RWPE2 (cell line): Measurements from ENCODE around the gene NCL.
A peak's percentile ranks its signal among the peaks of the same experiment; 100 is the strongest.
"Not testable (repeated sequence)": the region's sequence is repeated elsewhere in the genome, so short reads cannot be mapped to it uniquely, and the experiment has no call there.

Experiments
- ATAC-seq: fragments of 200-7000 bp; cut with Tn5 transposase; 3 replicates; pipeline ENCODE4 v1.9.1; 2021; ENCODE audit warnings: low read depth
- DNase-seq: peaks from one replicate; pipeline ENCODE4 v3.0.0-alpha.2; 2020; ENCODE audit warnings: low spot score
- H3K27ac ChIP-seq: fragments of 450-650 bp; 2 replicates; pipeline ENCODE4 v1.5.1; 2017; ENCODE audit warnings: mild to moderate bottlenecking; ENCODE audit not compliant: poor library complexity, severe bottlenecking
- H3K27me3 ChIP-seq: fragments of 250-450 bp; sonication (Bioruptor Pico); 2 replicates; pipeline ENCODE4 v1.5.1; 2021; ENCODE audit warnings: mild to moderate bottlenecking, moderate library complexity; ENCODE audit not compliant: insufficient read depth, poor library complexity, severe bottlenecking
- H3K36me3 ChIP-seq: fragments of 250-450 bp; sonication (Bioruptor Pico); 2 replicates; pipeline ENCODE4 v1.5.1; 2020; ENCODE audit warnings: low read depth, mild to moderate bottlenecking, moderate library complexity
- H3K4me1 ChIP-seq: fragments of 250-450 bp; sonication (Bioruptor Pico); 2 replicates; pipeline ENCODE4 v1.5.1; 2021; ENCODE audit warnings: mild to moderate bottlenecking, moderate library complexity; ENCODE audit not compliant: insufficient read depth, poor library complexity, severe bottlenecking
- H3K4me3 ChIP-seq: fragments of 250-450 bp; sonication (Bioruptor Pico); 2 replicates; pipeline ENCODE4 v1.5.1; 2021; ENCODE audit warnings: mild to moderate bottlenecking, moderate library complexity; ENCODE audit not compliant: severe bottlenecking
- H3K9me3 ChIP-seq: fragments of 250-450 bp; sonication (Bioruptor Pico); 2 replicates; pipeline ENCODE4 v1.5.1; 2021; ENCODE audit warnings: mild to moderate bottlenecking, moderate library complexity; ENCODE audit not compliant: severe bottlenecking
- TF ChIP-seq, protein P1 (sequence below): fragments of 450-650 bp; IDR thresholded peaks from one replicate; pipeline ENCODE4 v1.5.1; 2017; ENCODE audit warnings: mild to moderate bottlenecking, moderate library complexity; ENCODE audit not compliant: poor library complexity, severe bottlenecking

NCL gene

DNA sequence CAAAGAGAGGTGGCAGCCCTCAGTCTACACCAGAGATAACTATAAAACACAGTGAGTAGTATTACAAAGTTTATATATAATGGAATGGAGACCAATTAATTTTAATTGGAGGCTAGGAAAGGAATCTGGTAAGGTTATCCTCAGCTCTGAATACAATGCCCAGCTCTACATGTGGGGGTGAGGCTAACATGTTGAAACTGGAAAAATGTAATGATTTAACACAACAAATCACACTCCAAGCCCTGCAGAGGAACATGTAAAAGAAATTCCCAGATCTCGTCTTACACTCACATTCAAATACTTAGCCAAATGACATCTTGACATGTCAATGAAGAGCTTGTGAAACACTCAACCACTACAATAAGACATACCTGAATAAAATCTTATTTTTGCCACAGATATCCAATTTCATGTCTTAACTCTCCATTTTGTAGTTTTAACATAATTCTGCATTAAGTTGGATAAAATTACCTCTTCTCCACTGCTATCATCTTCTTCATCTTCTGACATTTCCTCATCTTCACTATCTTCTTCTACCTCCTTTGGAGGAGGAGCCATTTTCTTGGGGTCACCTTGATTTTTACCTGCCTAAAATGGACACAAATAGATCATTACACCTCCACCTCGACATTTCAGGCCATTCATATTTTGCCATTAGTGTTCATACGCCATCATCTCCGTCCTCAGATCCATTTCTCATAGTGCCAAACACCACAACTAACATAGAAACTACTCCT, 1.4 kb downstream of the NCL start:
- Histone ChIP-seq H3K27me3 (no peaks in the 10 kb centered on the region), H3K36me3 (peaks cover 60% of the 10 kb centered on the region), H3K27ac (peak overlapping the region; percentile 82), H3K9me3 (no peaks in the 10 kb centered on the region), H3K4me3 (peak overlapping the region; percentile 98), H3K4me1 (peaks cover 10% of the 10 kb centered on the region)
- no peak for DNase-seq
- TF ChIP-seq, protein P1, sequence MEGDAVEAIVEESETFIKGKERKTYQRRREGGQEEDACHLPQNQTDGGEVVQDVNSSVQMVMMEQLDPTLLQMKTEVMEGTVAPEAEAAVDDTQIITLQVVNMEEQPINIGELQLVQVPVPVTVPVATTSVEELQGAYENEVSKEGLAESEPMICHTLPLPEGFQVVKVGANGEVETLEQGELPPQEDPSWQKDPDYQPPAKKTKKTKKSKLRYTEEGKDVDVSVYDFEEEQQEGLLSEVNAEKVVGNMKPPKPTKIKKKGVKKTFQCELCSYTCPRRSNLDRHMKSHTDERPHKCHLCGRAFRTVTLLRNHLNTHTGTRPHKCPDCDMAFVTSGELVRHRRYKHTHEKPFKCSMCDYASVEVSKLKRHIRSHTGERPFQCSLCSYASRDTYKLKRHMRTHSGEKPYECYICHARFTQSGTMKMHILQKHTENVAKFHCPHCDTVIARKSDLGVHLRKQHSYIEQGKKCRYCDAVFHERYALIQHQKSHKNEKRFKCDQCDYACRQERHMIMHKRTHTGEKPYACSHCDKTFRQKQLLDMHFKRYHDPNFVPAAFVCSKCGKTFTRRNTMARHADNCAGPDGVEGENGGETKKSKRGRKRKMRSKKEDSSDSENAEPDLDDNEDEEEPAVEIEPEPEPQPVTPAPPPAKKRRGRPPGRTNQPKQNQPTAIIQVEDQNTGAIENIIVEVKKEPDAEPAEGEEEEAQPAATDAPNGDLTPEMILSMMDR, result no peak
- ATAC-seq, result no peak

DNA sequence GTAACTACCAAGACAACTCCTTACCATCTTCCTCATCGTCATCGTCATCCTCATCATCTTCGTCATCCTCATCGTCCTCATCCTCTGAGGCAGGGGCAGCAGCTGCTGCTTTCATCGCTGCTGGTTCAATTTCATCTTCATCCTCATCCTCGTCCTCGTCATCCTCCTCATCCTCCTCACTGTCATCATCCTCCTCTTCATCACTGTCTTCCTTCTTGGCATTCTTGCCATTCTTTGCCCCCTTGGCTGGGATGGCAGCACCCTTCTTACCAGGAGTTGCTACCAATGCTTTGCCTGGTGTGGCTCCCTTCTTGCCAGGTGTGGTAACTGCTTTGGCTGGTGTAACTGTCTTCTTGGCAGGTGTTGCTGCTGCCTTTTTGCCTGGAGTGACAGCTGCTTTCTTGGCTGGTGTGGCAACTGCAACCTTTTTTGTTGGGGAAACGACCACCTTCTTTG, 2.7 kb downstream of the NCL start:
- DNase-seq (no peak), ATAC-seq (no peak)
- Histone ChIP-seq H3K4me1 (peaks cover 10% of the 10 kb centered on the region), H3K4me3 (no peak overlapping the region), H3K27ac (no peak overlapping the region), H3K27me3 (no peaks in the 10 kb centered on the region), H3K36me3 (peaks cover 74% of the 10 kb centered on the region), H3K9me3 (no peaks in the 10 kb centered on the region)
- TF ChIP-seq, protein P1, result no peak

DNA sequence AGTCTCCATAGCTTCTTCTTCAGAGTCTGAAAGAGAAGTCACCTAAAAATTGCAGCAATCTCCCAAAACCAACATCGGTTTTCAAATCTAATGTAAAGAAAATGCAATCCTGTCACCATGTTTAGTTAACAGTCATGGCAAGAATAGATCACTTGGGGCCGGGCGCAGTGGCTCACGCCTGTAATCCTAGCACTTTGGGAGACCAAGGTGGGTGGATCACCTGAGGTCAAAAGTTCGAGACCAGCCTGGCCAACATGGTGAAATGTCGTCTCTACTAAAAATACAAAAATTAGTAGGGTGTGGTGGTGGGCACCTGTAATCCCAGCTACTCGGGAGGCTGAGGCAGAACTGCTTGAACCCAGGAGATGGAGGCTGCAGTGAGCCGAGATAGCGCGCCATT, 3.4 kb downstream of the NCL start:
- H3K4me3 ChIP-seq, H3K27ac ChIP-seq: not testable (repeated sequence)
- peaks cover 81% of the 10 kb centered on the region for H3K36me3 ChIP-seq

DNA sequence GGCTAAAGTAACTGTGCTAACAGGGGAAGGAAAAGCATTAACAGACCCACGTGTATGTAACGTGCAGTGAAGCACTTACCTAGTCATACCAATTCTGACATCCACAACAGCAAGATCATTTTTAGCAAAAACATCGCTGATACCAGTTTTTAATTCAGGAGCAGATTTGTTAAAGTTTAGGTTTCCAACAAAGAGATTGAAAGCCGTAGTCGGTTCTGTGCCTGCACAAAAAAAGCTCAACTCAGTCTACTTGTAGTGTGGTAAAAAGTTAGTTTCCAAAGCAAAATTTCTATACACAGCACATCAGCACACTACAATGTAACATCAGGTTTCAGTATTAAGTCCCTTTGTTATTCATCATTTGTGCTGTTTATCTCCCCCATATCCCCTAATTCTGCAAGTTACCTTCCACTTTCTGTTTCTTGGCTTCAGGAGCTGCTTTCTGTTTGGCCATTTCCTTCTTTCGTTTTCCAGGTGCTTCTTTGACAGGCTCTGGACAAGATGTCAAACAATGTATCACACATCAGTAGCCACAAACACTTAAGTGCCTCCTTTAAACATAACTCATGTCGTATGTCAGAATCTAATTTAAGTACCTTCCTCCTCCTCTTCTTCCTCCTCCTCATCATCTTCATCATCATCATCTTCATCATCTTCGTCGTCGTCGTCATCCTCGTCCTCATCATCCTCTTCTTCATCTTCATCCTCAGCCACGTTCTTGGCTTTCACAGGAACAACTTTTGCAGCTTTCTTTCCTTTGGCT, 4.0 kb downstream of the NCL start:
- ATAC-seq (no peak), DNase-seq (no peak)
- no peaks in the 10 kb centered on the region for H3K27me3 ChIP-seq
- peaks cover 87% of the 10 kb centered on the region for H3K36me3 ChIP-seq
- no peak overlapping the region for H3K4me3 ChIP-seq
- peaks cover 10% of the 10 kb centered on the region for H3K4me1 ChIP-seq
- no peak overlapping the region for H3K27ac ChIP-seq
- TF ChIP-seq, protein P1, result no peak
- H3K9me3 ChIP-seq, result no peaks in the 10 kb centered on the region

More for the DNA sequence above, 3.4 kb downstream of the NCL start:
- not testable (repeated sequence) for DNase-seq, ATAC-seq, H3K27me3 ChIP-seq, H3K9me3 ChIP-seq, H3K4me1 ChIP-seq

DNA sequence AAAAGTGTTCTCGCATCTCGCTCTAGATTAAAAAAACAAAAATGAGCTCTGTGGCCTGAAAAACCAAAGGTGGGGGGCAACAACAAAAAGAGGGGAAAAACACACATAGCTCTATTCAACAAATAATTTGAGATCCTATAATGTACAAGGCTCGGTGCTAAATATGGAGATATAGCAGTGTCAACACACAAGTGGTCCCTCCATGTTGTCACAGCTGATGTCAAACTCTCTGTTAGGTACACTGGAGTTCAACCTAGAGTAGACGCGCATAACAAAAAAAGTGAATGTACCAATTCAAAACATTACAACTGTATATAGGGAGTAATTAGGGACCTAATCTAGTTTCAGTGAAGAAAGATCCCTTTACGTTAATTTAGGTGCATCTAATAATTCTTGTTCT, 5.9 kb downstream of the NCL start:
- Histone ChIP-seq H3K27me3 (no peaks in the 10 kb centered on the region), H3K36me3 (peaks cover 100% of the 10 kb centered on the region), H3K4me1 (peaks cover 10% of the 10 kb centered on the region), H3K4me3 (no peak overlapping the region), H3K27ac (no peak overlapping the region), H3K9me3 (no peaks in the 10 kb centered on the region)
- DNase-seq (no peak), ATAC-seq (no peak)
- TF ChIP-seq, protein P1, result no peak
